Measurements from ENCODE around the gene FNDC11. TPM values are rescaled to one million over a fixed set of nuclear protein-coding genes. Genes with fewer than 3 reads are reported as not detected.
"Not testable (repeated sequence)": the region's sequence is repeated elsewhere in the genome, so short reads cannot be mapped to it uniquely, and the experiment has no call there.

Gene FNDC11
- total RNA-seq, 1 donor from 2014 or later, result 0.49 TPM

DNA sequence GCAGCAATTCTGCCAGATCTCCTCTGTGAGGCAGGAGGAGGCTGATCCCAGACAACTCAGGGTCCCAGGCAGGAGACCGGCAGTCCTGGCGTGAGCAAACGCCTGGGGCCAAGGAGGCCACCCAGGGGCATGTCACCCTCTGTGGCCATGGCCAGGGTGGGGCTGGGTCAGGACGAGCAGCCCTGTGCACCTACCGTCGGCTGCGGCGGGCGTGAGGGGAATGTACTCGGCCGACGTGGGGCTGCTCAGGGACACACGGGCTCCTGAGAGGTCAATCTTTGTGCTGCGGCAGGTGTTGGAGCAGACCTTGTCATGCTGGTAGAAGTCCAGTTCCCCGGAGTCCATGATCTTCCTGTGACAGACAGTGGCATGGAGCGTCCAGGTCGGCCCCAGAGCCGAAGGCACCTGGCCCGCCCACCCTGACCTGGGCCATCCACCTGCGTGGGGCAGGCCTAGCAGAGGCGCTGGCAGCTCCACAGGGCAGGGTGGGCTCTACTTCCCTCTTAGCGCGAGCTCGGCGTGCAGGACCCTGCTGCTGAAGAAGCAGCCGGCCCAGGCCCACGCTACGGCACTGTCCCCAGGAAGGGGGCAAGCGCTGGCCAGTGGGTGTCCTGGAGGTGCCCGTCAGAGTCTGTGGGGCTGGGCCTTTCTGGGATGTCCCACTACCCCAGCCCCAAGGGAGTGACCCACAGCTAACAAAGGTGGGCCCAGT is 41.6 kb downstream of the FNDC11 start:
- intact Hi-C loops (cut with micrococcal nuclease), result loop anchor here (2.0 kb wide), 1 partner anchor 15 kb away; no protein-coding TSS in a partner anchor

DNA sequence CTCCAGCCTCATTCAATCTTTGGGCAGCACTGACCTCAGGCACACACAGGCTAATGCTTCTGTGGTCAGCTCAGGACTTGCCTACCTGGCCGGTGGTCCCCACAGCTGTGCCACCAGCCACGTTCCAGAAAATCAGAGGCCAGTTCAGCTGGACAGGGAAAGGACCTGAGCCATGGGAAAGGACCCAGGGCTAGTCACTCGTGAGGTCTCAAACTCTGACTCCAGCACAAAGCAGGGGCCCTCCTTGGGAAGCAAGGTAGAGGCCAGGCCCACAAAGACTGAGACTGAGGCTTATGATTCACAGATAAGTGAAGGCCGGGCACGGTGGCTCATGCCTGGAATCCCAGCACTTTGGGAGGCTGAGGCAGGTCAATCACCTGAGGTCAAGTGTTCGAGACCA is 42.5 kb downstream of the FNDC11 start:
- intact Hi-C loops (cut with micrococcal nuclease), result no loop called here

DNA sequence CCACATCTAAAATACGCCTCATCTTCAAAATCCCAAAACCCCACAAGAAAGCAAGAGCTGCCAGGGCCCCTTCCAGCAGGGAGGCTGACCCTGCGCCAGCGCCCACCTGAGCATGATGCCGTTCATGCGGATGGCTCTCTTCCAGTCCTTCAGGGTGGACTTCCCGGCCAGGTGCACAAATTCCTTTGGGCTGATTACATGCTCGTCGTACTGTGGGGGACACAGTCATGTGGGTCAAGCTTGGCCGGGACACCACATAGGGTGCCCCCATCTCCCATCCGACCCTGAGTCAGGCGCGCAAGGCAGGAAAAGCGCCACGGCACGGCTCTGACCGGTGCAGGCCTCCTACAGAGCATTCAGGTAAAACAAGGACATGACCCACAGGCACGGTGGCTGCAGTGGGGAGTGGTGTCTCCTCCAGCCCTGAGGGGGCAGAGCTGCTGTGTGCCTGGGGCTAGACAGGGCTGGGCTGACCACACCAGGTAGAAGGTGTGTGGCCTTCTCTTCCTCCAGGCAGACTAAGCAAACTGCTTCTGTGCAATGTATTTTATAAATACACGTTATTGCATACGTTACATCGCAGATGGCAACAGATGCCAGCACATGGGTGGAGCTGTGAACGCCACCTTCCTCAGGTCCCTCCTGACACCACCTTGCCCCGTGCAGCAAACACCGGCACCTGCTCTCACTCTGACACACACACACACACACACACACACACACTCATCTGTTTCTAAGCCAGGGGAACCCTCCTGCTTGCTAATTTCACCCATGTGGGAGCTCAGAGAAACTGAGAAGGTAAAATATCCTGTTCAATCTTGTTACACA is 43.9 kb downstream of the FNDC11 start:
- intact Hi-C loops (cut with micrococcal nuclease), result no loop called here

DNA sequence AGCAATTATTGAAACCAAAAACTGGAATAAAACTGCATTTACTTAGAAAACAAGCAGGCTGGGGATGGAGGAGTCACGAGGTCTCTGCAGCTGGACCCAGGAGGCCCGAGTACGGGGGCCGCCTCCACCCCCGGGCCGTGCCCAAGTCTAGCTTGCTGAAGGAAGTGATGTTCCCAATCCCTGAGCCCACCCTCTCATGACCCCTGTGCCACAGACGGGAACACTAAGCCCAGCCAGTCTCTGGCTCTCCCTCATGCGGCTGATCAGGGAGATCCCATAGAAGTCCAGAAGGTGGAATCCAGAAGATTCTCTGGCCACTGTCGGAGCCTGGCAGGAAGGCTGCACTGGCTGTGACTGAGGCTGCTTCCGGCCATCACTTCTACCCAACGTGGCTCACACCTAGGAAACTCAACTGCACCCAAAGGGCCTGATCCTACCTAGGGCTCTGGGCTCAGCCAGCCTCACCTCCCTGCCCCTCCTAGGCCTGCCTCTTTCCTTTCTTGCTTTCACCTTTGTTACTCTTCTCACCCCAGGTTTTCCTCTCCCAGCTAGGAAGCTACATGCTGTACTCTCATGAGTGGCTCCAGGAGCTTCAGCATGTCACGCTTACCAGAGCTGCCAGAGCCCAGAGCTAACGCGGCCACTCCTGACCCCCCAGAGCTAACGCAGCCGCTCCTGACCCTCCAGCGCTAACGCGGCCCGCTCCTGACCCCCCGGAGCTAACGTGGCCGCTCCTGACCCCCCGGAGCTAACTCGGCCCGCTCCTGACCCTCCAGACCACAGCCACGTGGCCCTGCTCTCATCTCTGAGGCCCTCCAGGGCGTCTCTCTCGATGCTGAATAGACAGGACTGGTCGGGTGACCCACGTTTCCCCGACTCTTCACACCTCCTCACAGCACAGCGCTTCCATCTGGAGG is 44.8 kb downstream of the FNDC11 start:
- intact Hi-C loops (cut with micrococcal nuclease), result no loop called here

GRCh38 chr20:63599396-63600050 is 45.6 kb downstream of the FNDC11 start:
- intact Hi-C loops (cut with micrococcal nuclease), result no loop called here

GRCh38 chr20:63601679-63602078 is 47.7 kb downstream of the FNDC11 start:
- intact Hi-C loops (cut with micrococcal nuclease), result not testable (repeated sequence)

DNA sequence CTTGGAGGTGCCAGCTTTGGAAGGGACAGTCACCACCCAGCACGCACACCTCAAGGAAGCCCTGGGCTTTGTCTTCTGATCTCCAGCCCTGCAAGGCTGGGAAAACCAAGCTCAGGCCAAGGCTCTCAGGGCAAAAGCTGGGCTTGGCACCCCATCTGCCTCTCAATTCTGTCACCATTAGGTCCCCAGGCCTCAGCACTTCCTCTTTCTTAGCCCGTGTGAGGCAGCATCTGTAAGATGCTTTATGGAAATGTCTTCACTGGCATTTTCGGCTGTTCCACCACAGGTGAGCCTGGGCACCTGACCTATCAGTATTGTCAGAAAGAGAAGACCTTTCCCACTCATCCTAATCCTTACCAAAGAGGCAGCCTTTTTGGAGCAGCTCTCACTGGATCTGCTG is 48.4 kb downstream of the FNDC11 start:
- intact Hi-C loops (cut with micrococcal nuclease), result no loop called here

Other genes with a start within 250 kb of the FNDC11 start
- gene CHRNA4, start 192.8 kb upstream of the FNDC11 start, total RNA-seq, result not detected in 2 replicates
- gene KCNQ2, start 81.5 kb upstream of the FNDC11 start, total RNA-seq, result not detected in 2 replicates
- 1.2 and 1.6 TPM in 2 replicates for gene EEF1A2, start 55.1 kb upstream of the FNDC11 start, total RNA-seq
- gene PPDPF, start 33.4 kb upstream of the FNDC11 start, total RNA-seq, result 137 and 141 TPM in 2 replicates
- gene PTK6, start 16.8 kb upstream of the FNDC11 start, total RNA-seq, result 1.2 TPM in 2 replicates
- gene SRMS, start 6.4 kb upstream of the FNDC11 start, total RNA-seq, result not detected in 2 replicates
- gene HELZ2, start 20.1 kb downstream of the FNDC11 start, total RNA-seq, result 118 and 120 TPM in 2 replicates
- gene GMEB2, start 72.9 kb downstream of the FNDC11 start, total RNA-seq, result 15.5 and 16.8 TPM in 2 replicates
- gene STMN3, start 99.3 kb downstream of the FNDC11 start, total RNA-seq, result 14.3 and 15.5 TPM in 2 replicates
- 43.1 and 47.5 TPM in 2 replicates for gene RTEL1, start 104.2 kb downstream of the FNDC11 start, total RNA-seq
- gene TNFRSF6B, start 142.5 kb downstream of the FNDC11 start, total RNA-seq, result not detected in 2 replicates
- 67.0 and 74.5 TPM in 2 replicates for gene ARFRP1, start 153.8 kb downstream of the FNDC11 start, total RNA-seq
- gene ZGPAT, start 153.9 kb downstream of the FNDC11 start, total RNA-seq, result 46.5 and 50.4 TPM in 2 replicates
- 73.8 and 77.7 TPM in 2 replicates for gene LIME1, start 182.5 kb downstream of the FNDC11 start, total RNA-seq
- 66.1 and 70.4 TPM in 2 replicates for gene SLC2A4RG, start 185.6 kb downstream of the FNDC11 start, total RNA-seq